ENCODE results near the gene PARP9. TPM values are rescaled to one million over a fixed set of nuclear protein-coding genes. Genes with fewer than 3 reads are reported as not detected.

The PARP9 gene
- total RNA-seq, 1 donor from 2014 or later, result 11.1 TPM

GRCh38 chr3:122603056-122603455 lies 39.0 kb upstream of the PARP9 start:
- Mint-ChIP-seq H3K27ac (no peak overlapping the region), H3K36me3 (no peaks in the 10 kb centered on the region), H3K4me1 (ENCODE audit: unreplicated experiment) (no peaks in the 10 kb centered on the region), H3K27me3 (peaks cover 12% of the 10 kb centered on the region), H3K9me3 (no peaks in the 10 kb centered on the region), H3K4me3 (no peak overlapping the region)
- DNase-seq (ENCODE audit: extremely low spot score, unreplicated experiment), result no peak
- TF ChIP-seq CTCF (conservative IDR thresholded peaks at IDR 0.05), result no peak

GRCh38 chr3:122602011-122602710 lies 38.1 kb upstream of the PARP9 start:
- H3K27me3 Mint-ChIP-seq, result peaks cover 12% of the 10 kb centered on the region
- TF ChIP-seq CTCF (conservative IDR thresholded peaks at IDR 0.05), result no peak
- DNase-seq (ENCODE audit: extremely low spot score, unreplicated experiment), result no peak
- no peaks in the 10 kb centered on the region for H3K4me1 Mint-ChIP-seq (ENCODE audit: unreplicated experiment)
- no peaks in the 10 kb centered on the region for H3K9me3 Mint-ChIP-seq
- H3K27ac Mint-ChIP-seq, result no peak overlapping the region
- no peak overlapping the region for H3K4me3 Mint-ChIP-seq
- no peaks in the 10 kb centered on the region for H3K36me3 Mint-ChIP-seq

- DNase-seq (ENCODE audit: extremely low spot score, unreplicated experiment), result no peak
- Mint-ChIP-seq H3K4me3 (no peak overlapping the region), H3K9me3 (no peaks in the 10 kb centered on the region), H3K27me3 (peaks cover 12% of the 10 kb centered on the region), H3K27ac (no peak overlapping the region), H3K4me1 (ENCODE audit: unreplicated experiment) (no peaks in the 10 kb centered on the region), H3K36me3 (no peaks in the 10 kb centered on the region)
- no peak for TF ChIP-seq CTCF (conservative IDR thresholded peaks at IDR 0.05)
Measured at GRCh38 chr3:122598556-122598955, 34.5 kb upstream of the PARP9 start.

GRCh38 chr3:122598151-122598550 lies 34.1 kb upstream of the PARP9 start:
- no peaks in the 10 kb centered on the region for H3K36me3 Mint-ChIP-seq
- no peak overlapping the region for H3K27ac Mint-ChIP-seq
- no peaks in the 10 kb centered on the region for H3K9me3 Mint-ChIP-seq
- H3K4me1 Mint-ChIP-seq (ENCODE audit: unreplicated experiment), result no peaks in the 10 kb centered on the region
- peaks cover 12% of the 10 kb centered on the region for H3K27me3 Mint-ChIP-seq
- no peak overlapping the region for H3K4me3 Mint-ChIP-seq
- TF ChIP-seq CTCF (conservative IDR thresholded peaks at IDR 0.05), result no peak
- DNase-seq (ENCODE audit: extremely low spot score, unreplicated experiment), result no peak

- Mint-ChIP-seq H3K27ac (no peak overlapping the region), H3K9me3 (no peaks in the 10 kb centered on the region), H3K36me3 (no peaks in the 10 kb centered on the region), H3K4me1 (ENCODE audit: unreplicated experiment) (no peaks in the 10 kb centered on the region), H3K4me3 (no peak overlapping the region), H3K27me3 (no peaks in the 10 kb centered on the region)
- TF ChIP-seq CTCF (conservative IDR thresholded peaks at IDR 0.05), result no peak
- DNase-seq (ENCODE audit: extremely low spot score, unreplicated experiment), result no peak
Measured at GRCh38 chr3:122594025-122594424, 29.9 kb upstream of the PARP9 start.
